ENCODE measurements around the gene THADA. TPM values are rescaled to one million over a fixed set of nuclear protein-coding genes. Genes with fewer than 3 reads are reported as not detected.
"Not testable (repeated sequence)": the region's sequence is repeated elsewhere in the genome, so short reads cannot be mapped to it uniquely, and the experiment has no call there.

Gene THADA
- total RNA-seq, 1 experiment from 2014 or later: 35.7 TPM

DNA sequence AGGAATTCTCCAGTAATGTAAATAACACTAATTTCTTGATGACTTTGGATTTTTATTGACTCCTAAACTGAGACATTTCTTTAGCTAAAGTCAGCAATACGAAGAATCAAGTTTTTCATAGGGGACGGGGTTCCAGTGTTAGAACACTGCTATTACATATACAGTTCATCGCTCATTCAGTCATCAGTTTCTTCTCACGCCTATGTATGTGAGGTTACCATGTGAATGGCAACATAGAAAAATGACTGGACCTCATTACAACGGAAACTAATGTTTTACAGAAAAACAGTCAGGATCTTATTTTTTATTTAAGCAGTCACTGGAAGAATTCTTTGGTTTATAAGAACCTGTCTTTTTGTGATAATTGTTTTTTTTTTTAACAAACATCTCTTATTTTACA is 56.4 kb downstream of the THADA start:
- no peaks in the 10 kb centered on the region for H3K4me1 ChIP-seq
- H3K4me3 ChIP-seq: no peak overlapping the region
- peaks cover 4% of the 10 kb centered on the region for H3K36me3 ChIP-seq
- DNase-seq: no peak
- no peaks in the 10 kb centered on the region for H3K9me3 ChIP-seq (replicated peaks)
- H3K27me3 ChIP-seq: no peaks in the 10 kb centered on the region
- no peak overlapping the region for H3K27ac ChIP-seq

GRCh38 chr2:43538034-43538670 is 57.7 kb downstream of the THADA start:
- Histone ChIP-seq H3K27me3 (no peaks in the 10 kb centered on the region), H3K36me3 (peaks cover 8% of the 10 kb centered on the region), H3K4me1 (no peaks in the 10 kb centered on the region), H3K4me3 (no peak overlapping the region), H3K27ac (no peak overlapping the region), H3K9me3 (replicated peaks) (no peaks in the 10 kb centered on the region)
- no peak for DNase-seq

DNA sequence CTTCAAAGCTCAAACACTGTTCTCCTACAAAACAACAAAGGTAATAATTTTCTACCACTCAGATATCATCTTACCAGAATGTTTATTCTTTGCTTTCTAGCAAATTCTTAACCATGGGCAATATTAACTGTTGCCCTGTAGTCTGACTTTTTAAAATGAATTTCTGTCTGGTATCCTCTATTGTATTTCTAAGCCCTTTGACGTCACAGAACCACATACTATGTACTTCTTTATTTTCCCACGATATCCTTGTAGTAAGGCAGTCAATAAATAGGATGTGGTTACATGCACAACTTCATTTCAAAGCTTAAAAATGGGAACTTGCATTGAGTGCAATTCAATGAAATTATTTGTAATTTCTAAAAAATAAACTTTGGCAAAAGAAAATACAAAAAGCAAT is 58.7 kb downstream of the THADA start:
- H3K36me3 ChIP-seq: peaks cover 8% of the 10 kb centered on the region
- no peak overlapping the region for H3K27ac ChIP-seq
- H3K4me1 ChIP-seq: no peaks in the 10 kb centered on the region
- no peak for DNase-seq
- no peaks in the 10 kb centered on the region for H3K9me3 ChIP-seq (replicated peaks)
- no peak overlapping the region for H3K4me3 ChIP-seq
- no peaks in the 10 kb centered on the region for H3K27me3 ChIP-seq

DNA sequence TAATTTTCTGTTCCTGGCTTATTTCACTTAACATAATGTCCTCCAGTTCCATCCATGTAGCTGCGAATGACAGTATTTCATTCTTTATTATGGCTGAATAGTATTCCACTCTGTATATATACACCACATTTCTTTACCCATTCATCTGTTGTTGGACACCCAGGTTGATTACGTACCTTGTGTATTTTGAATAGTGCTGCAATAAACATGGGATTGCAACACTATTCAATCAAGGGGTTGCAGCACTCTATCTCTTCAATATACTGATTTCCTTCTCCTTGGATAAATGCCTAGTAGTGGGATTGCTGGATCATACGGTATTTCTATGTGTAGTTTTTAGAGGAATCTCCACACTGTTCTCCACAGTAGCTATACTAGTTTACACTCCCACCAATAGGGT is 61.3 kb downstream of the THADA start:
- Histone ChIP-seq H3K36me3 (peaks cover 8% of the 10 kb centered on the region), H3K4me1 (no peaks in the 10 kb centered on the region), H3K9me3 (replicated peaks) (no peaks in the 10 kb centered on the region), H3K27me3 (no peaks in the 10 kb centered on the region), H3K4me3 (no peak overlapping the region), H3K27ac (no peak overlapping the region)
- no peak for DNase-seq

DNA sequence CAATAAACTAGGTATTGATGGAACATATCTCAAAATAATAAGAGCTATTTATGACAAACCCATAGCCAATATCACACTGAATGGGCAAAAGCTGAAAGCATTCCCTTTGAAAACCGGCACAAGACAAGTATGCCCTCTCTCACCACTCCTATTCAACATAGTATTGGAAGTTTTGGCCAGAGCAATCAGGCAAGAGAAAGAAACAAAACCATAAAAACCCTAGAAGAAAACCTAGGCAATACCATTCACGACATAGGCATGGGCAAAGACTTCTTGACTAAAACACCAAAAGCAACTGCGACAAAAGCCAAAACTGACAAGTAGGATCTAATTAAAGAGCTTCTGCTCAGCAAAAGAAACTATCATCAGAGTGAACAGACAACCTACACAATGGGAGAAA is 63.3 kb downstream of the THADA start:
- H3K4me3 ChIP-seq; H3K27ac ChIP-seq; H3K4me1 ChIP-seq; H3K27me3 ChIP-seq; H3K36me3 ChIP-seq; DNase-seq; H3K9me3 ChIP-seq (replicated peaks): not testable (repeated sequence)

DNA sequence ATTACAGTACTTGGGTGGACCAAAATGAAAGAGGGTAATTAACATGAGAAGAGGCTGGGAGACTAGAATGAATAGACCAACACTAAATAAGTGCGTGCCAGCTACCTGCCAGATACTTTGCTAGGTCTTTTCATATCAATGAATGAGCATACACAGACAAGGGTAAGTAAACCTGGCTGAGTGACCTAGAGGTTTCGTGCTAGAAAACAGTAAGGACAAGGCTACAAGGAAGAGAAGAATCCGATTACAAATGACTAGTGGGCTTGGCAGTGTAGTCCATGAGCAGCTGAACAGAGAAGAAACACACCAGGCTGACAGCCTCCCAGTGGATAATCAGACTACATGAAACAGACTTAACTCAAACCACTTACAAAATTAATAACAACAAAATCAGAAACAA is 64.6 kb downstream of the THADA start:
- H3K36me3 ChIP-seq: peaks cover 11% of the 10 kb centered on the region
- no peaks in the 10 kb centered on the region for H3K9me3 ChIP-seq (replicated peaks)
- H3K4me3 ChIP-seq: no peak overlapping the region
- no peaks in the 10 kb centered on the region for H3K27me3 ChIP-seq
- no peak overlapping the region for H3K27ac ChIP-seq
- DNase-seq: no peak
- H3K4me1 ChIP-seq: no peaks in the 10 kb centered on the region

- Histone ChIP-seq H3K27me3 (no peaks in the 10 kb centered on the region), H3K4me1 (peaks cover 15% of the 10 kb centered on the region), H3K36me3 (peaks cover 6% of the 10 kb centered on the region; the same call in 1 of the 2 replicates), H3K4me3 (no peak overlapping the region), H3K27ac (no peak overlapping the region), H3K9me3 (replicated peaks) (no peaks in the 10 kb centered on the region)
- no peak for DNase-seq
Measured at GRCh38 chr2:43526994-43527393, 68.8 kb downstream of the THADA start.

DNA sequence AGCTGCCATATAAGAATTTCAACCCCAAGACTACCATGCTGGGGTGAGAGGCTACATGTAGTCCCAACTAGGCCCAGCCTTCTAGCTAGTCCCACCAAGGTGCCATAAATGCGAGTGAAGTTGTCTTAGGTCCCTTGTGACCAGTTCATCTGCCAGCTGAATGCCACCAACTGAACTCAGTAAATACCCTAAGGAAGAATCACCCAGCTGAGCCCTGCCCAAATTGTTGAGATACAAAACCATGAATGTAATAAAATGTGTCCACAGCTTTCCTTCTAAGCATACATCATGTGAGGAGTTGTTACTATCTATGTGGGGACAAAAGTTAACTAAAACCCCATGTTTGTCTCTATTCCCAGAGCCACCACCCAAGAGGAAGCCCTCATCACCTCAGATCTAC is 70.3 kb downstream of the THADA start:
- Histone ChIP-seq H3K4me1 (peaks cover 15% of the 10 kb centered on the region), H3K4me3 (no peak overlapping the region), H3K27ac (no peak overlapping the region), H3K9me3 (replicated peaks) (no peaks in the 10 kb centered on the region), H3K36me3 (peaks cover 6% of the 10 kb centered on the region; the same call in 1 of the 2 replicates), H3K27me3 (no peaks in the 10 kb centered on the region)
- no peak for DNase-seq

- H3K9me3 ChIP-seq (replicated peaks): no peaks in the 10 kb centered on the region
- no peak overlapping the region for H3K4me3 ChIP-seq
- H3K4me1 ChIP-seq: peaks cover 15% of the 10 kb centered on the region
- no peaks in the 10 kb centered on the region for H3K27me3 ChIP-seq
- H3K27ac ChIP-seq: no peak overlapping the region
- DNase-seq: peak; percentile 13 to 64
- H3K36me3 ChIP-seq: peaks cover 6% of the 10 kb centered on the region; the same call in 1 of the 2 replicates
Measured at GRCh38 chr2:43524177-43524965, 71.5 kb downstream of the THADA start.

DNA sequence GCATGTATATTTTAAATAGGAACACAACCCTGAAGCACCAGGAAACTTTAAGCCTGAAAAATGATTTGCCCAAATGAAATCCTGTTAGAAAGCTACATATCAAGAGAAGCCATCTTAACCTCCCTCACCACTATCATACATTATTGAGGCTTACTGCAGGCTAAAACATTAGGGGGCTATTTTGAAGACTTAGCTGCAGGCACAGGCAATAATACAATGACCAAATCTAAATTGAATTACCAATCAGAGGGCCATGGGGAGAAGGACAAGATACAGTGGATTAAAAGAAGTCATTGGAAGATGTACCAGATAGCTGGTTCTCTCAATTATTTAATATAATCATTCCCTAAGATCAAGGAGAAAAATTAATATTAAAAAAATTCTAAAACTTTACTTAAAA is 73.7 kb downstream of the THADA start:
- no peak for DNase-seq
- Histone ChIP-seq H3K36me3 (peaks cover 6% of the 10 kb centered on the region; the same call in 1 of the 2 replicates), H3K27me3 (no peaks in the 10 kb centered on the region), H3K9me3 (replicated peaks) (no peaks in the 10 kb centered on the region), H3K27ac (no peak overlapping the region), H3K4me1 (peaks cover 22% of the 10 kb centered on the region), H3K4me3 (no peak overlapping the region)

GRCh38 chr2:43521568-43521967 is 74.3 kb downstream of the THADA start:
- Histone ChIP-seq H3K27ac (no peak overlapping the region), H3K36me3 (peaks cover 6% of the 10 kb centered on the region; the same call in 1 of the 2 replicates), H3K27me3 (no peaks in the 10 kb centered on the region), H3K9me3 (replicated peaks) (no peaks in the 10 kb centered on the region), H3K4me3 (no peak overlapping the region), H3K4me1 (peaks cover 22% of the 10 kb centered on the region)
- no peak for DNase-seq

DNA sequence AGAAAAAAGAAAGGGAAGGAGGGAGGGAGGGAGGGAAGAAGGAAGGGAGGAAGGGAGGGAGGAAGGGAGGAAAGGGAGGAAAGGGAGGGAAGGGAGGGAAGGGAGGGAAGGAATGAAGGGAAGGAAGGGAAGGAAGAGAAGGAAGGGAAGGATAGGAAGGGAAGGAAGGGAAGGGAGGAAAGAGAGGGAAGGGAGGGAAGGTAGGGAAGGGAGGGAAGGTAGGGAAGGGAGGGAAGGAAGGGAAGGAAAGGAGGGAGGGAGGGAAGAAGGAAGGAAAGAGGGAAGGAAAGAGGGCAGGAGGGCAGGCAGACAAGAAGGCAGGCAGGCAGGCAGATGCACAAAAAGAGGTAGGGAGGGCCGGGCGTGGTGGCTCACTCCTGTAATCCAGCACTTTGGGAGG is 74.9 kb downstream of the THADA start:
- Histone ChIP-seq H3K4me1 (peaks cover 22% of the 10 kb centered on the region), H3K36me3 (peaks cover under 1% of the 10 kb centered on the region; the same call in 1 of the 2 replicates), H3K4me3 (no peak overlapping the region), H3K9me3 (replicated peaks) (no peaks in the 10 kb centered on the region), H3K27ac (no peak overlapping the region), H3K27me3 (no peaks in the 10 kb centered on the region)
- DNase-seq: no peak

DNA sequence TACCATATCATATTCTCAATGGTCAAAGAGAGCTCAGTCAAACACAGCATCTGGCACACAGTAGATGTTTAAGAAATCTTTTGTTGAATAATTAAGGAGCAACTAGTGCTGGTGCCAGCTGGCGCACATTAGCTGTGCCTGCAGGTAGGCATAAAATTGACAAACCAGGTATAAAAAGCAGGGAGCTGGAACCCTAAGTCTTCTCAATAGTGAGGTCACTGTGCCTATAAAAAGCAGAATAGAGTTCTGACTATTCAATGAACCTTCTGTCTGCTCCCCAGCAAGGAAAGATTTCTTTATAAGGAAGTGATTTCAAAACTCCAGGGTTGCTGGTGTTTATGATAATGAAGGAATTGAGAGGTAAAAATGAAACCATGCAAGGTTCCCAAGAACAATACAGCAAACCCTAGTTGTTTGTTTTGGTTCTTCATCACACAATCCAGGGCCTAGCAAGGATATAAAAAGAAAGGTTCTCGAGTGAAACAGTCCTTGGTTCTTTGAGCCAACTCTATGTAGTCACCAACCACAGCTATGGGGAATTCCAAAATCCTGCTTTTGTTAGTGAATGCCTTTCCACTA is 76.1 kb downstream of the THADA start:
- H3K36me3 ChIP-seq: no peaks in the 10 kb centered on the region
- peaks cover 18% of the 10 kb centered on the region for H3K4me1 ChIP-seq
- H3K4me3 ChIP-seq: no peak overlapping the region
- H3K27ac ChIP-seq: no peak overlapping the region
- no peaks in the 10 kb centered on the region for H3K9me3 ChIP-seq (replicated peaks)
- H3K27me3 ChIP-seq: no peaks in the 10 kb centered on the region
- DNase-seq: no peak

- H3K27ac ChIP-seq: no peak overlapping the region
- no peaks in the 10 kb centered on the region for H3K9me3 ChIP-seq (replicated peaks)
- H3K4me3 ChIP-seq: no peak overlapping the region
- no peaks in the 10 kb centered on the region for H3K36me3 ChIP-seq
- H3K27me3 ChIP-seq: no peaks in the 10 kb centered on the region
- H3K4me1 ChIP-seq: peaks cover 8% of the 10 kb centered on the region
- no peak for DNase-seq
Measured at GRCh38 chr2:43518718-43519117, 77.1 kb downstream of the THADA start.

DNA sequence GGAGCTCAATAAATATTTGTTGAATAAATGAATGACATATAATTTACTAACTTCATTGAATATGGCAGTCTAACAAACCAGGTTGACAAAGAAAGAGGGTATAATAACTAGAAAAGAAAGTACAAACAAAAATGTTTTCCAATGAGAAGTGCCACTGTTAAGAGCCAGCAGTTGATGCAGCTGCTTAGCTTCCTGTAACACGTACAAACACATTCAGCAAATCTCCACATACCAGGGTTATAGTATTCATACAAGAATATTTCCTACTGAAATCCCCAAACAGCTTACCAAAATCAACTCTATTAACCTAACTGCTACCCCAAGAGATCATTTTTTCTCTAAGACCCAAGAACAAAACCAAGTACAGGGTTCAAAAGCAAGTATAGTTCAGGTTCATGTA is 77.7 kb downstream of the THADA start:
- Histone ChIP-seq H3K4me1 (peaks cover 6% of the 10 kb centered on the region), H3K36me3 (no peaks in the 10 kb centered on the region), H3K27ac (no peak overlapping the region), H3K27me3 (no peaks in the 10 kb centered on the region), H3K9me3 (replicated peaks) (no peaks in the 10 kb centered on the region), H3K4me3 (no peak overlapping the region)
- DNase-seq: peak in 1 of 2 experiments; percentile 19

Measured in SJCRH30 (cell line).